HepG2 (cell line): ENCODE measurements around the gene ZNF669. TPM values are rescaled to one million over a fixed set of nuclear protein-coding genes. Genes with fewer than 3 reads are reported as not detected.

ENCODE experiments used
- ATF1 ChIP-seq: IDR thresholded peaks from 2 replicates; pipeline ENCODE4 v1.6.1; 2016; ENCODE audit warnings: mild to moderate bottlenecking, control low read depth
- CENPX ChIP-seq: sonication (generic); formaldehyde crosslinking; IDR thresholded peaks from 2 replicates; pipeline ENCODE4 v1.9.0; 2021; ENCODE audit warnings: mild to moderate bottlenecking, missing genetic modification reagents, moderate library complexity
- ETV5 ChIP-seq: IDR thresholded peaks from 2 replicates; pipeline ENCODE4 v1.6.1; 2018; ENCODE audit warnings: missing biosample characterization, missing genetic modification reagents, inconsistent platforms, borderline replicate concordance
- GFI1 ChIP-seq: sonication (generic); formaldehyde crosslinking; IDR thresholded peaks from 2 replicates; pipeline ENCODE4 v1.5.0; 2020; ENCODE audit warnings: missing genetic modification reagents, mild to moderate bottlenecking, borderline replicate concordance
- HDAC6 ChIP-seq: fragments of 200-600 bp; sonication (generic); IDR thresholded peaks from 2 replicates; pipeline ENCODE4 v1.7.0; 2017; ENCODE audit warnings: mild to moderate bottlenecking, antibody characterized with exemption, low read length, low read depth
- HNF1A ChIP-seq, 2 experiments: sonication (generic) in 1 of 2; formaldehyde crosslinking in 1 of 2; IDR thresholded peaks; 2 replicates each; pipeline versions ENCODE4 v1.4.0 to v1.6.1; 2016 to 2020; ENCODE audit warnings: borderline replicate concordance in 1 of 2, low read depth in 1 of 2, mild to moderate bottlenecking in 1 of 2, missing genetic modification reagents in 1 of 2
- HNRNPK ChIP-seq: fragments of 200-400 bp; formaldehyde crosslinking; IDR thresholded peaks from 2 replicates; pipeline ENCODE4 v1.6.1; 2018; ENCODE audit warnings: low read length, low read depth, moderate library complexity, mild to moderate bottlenecking; ENCODE audit not compliant: poor library complexity, severe bottlenecking
- KDM4B ChIP-seq: sonication (generic); formaldehyde crosslinking; IDR thresholded peaks from 2 replicates; pipeline ENCODE4 v1.4.0; 2020; ENCODE audit warnings: missing genetic modification reagents
- KMT2A ChIP-seq: sonication (generic); formaldehyde crosslinking; IDR thresholded peaks from 2 replicates; pipeline ENCODE4 v1.4.0; 2020; ENCODE audit warnings: missing genetic modification reagents
- NCOA2 ChIP-seq: sonication (generic); formaldehyde crosslinking; IDR thresholded peaks from 2 replicates; pipeline ENCODE4 v1.8.0; 2022; ENCODE audit warnings: inconsistent platforms
- NFYC ChIP-seq: IDR thresholded peaks from 2 replicates; pipeline ENCODE4 v1.6.1; 2016; ENCODE audit warnings: missing genetic modification reagents, missing compliant biosample characterization
- PTBP1 ChIP-seq: fragments of 200-400 bp; formaldehyde crosslinking; IDR thresholded peaks from 2 replicates; pipeline ENCODE4 v1.6.1; 2018; ENCODE audit warnings: low read length, low read depth; ENCODE audit not compliant: poor library complexity, severe bottlenecking
- SRSF9 ChIP-seq: fragments of 200-400 bp; formaldehyde crosslinking; IDR thresholded peaks from 2 replicates; pipeline ENCODE4 v1.6.1; 2018; ENCODE audit warnings: borderline replicate concordance, mild to moderate bottlenecking, low read depth, low read length; ENCODE audit not compliant: insufficient read depth, poor library complexity, severe bottlenecking
- TCF7L2 ChIP-seq: IDR thresholded peaks from 2 replicates; pipeline ENCODE4 v1.6.1; 2011; ENCODE audit warnings: mild to moderate bottlenecking, low read depth, low read length, moderate library complexity
- TFE3 ChIP-seq: IDR thresholded peaks from 2 replicates; pipeline ENCODE4 v1.6.1; 2016
- TGIF2 ChIP-seq: IDR thresholded peaks from 2 replicates; pipeline ENCODE4 v1.6.1; 2016; ENCODE audit warnings: control low read depth, missing compliant biosample characterization
- ZMYM2 ChIP-seq: sonication (generic); formaldehyde crosslinking; IDR thresholded peaks from 2 replicates; pipeline ENCODE4 v1.8.0; 2022; ENCODE audit warnings: mild to moderate bottlenecking, missing genetic modification reagents
- ZNF232 ChIP-seq: sonication (generic); formaldehyde crosslinking; IDR thresholded peaks from 2 replicates; pipeline ENCODE4 v1.4.0; 2020; ENCODE audit warnings: missing genetic modification reagents, borderline replicate concordance
- ZNF607 ChIP-seq: sonication (generic); formaldehyde crosslinking; IDR thresholded peaks from 2 replicates; pipeline ENCODE4 v1.5.1; 2020; ENCODE audit warnings: missing genetic modification reagents, mild to moderate bottlenecking, borderline replicate concordance
- ZNF770 ChIP-seq: sonication (generic); formaldehyde crosslinking; IDR thresholded peaks from 2 replicates; pipeline ENCODE4 v1.5.0; 2020; ENCODE audit warnings: mild to moderate bottlenecking, missing genetic modification reagents
- polyA plus RNA-seq, 8 experiments: library from polyadenylated mRNA; depleted of rRNA in 3 of 8; stranded (reverse) in 7 of 8; unstranded in 1 of 8; fragments of >200 nt; fragmentation: Illumina TruSeq in 4 of 8; extraction: Trizol in 4 of 8; gene quantifications; 2 replicates each; pipeline versions ENCODE4 v1.2.1 to v1.2.3, GENCODE V29; 2011 to 2016; ENCODE audit warnings: low read depth in 4 of 8, missing spikeins in 1 of 8, mixed read lengths in 1 of 8; ENCODE audit not compliant: insufficient read depth in 1 of 8
- total RNA-seq, 5 experiments: library from RNA; depleted of rRNA; stranded (reverse); fragments of >200 nt; fragmentation: Illumina TruSeq; extraction: Trizol; gene quantifications; 2 replicates each; pipeline ENCODE4 v1.2.3, GENCODE V29; 2016; ENCODE audit warnings: low read depth in 1 of 5

The ZNF669 gene
- total and polyA plus RNA-seq, 2 of the 13 experiments (the other 11 are each of a cell fraction or from before 2014, with no cell fraction given), result 3.1 to 14.6 TPM

- TF ChIP-seq ZNF770 (CRISPR knock-in tag) (no peak), SRSF9 (no peak), NFYC (CRISPR knock-in tag) (peak; percentile 38; the same call in 1 of the 2 replicates), ATF1 (CRISPR knock-in tag) (peak; percentile 69), ZMYM2 (no peak), HDAC6 (no peak), CENPX (CRISPR knock-in tag) (no peak), ZNF607 (CRISPR knock-in tag) (0 out of 2 replicates have a peak, but pooled peaks have one; percentile 1), KMT2A (no peak), PTBP1 (no peak), HNF1A (IDR thresholded peaks at IDR 0.05; ENCODE audit: low read depth) (no peak), HNF1A (CRISPR knock-in tag; IDR thresholded peaks at IDR 0.05; ENCODE audit: borderline replicate concordance) (no peak), GFI1 (CRISPR knock-in tag) (no peak), ZNF232 (no peak; the same call in 1 of the 2 replicates), NCOA2 (CRISPR knock-in tag) (peak; percentile 83), ETV5 (CRISPR knock-in tag) (peak; percentile 80), TCF7L2 (no peak), TGIF2 (no peak), HNRNPK (no peak), TFE3 (CRISPR knock-in tag) (peak; percentile 41; the same call in 1 of the 2 replicates), KDM4B (CRISPR knock-in tag) (no peak)
Observed at GRCh38 chr1:247079141-247079874, 24.8 kb downstream of the ZNF669 start (continued).
